Neural cell (in vitro differentiated cells): ENCODE results near the gene PALD1. TPM values are rescaled to one million over a fixed set of nuclear protein-coding genes. Genes with fewer than 3 reads are reported as not detected.

ENCODE experiments used
- H2AFZ ChIP-seq: fragments of 200-600, 300-800 bp; sonication (generic), shearing (Covaris generic); 2 replicates; pipeline ENCODE4 v1.6.0; 2014; ENCODE audit warnings: low read depth, mild to moderate bottlenecking, antibody characterized with exemption, low read length, moderate library complexity
- H3F3A ChIP-seq: fragments of 200-600 bp; shearing (Covaris generic); 2 replicates; pipeline ENCODE4 v1.6.1; 2016; ENCODE audit warnings: mild to moderate bottlenecking, moderate library complexity, mixed read lengths, antibody characterized with exemption, low read length; ENCODE audit not compliant: insufficient read depth, poor library complexity, severe bottlenecking
- H3K27ac ChIP-seq: fragments of 200-600, 300-800 bp; sonication (generic), shearing (Covaris generic); 2 replicates; pipeline ENCODE4 v1.5.1; 2014; ENCODE audit warnings: mild to moderate bottlenecking, low read length, moderate library complexity
- H3K27me3 ChIP-seq: fragments of 300-800, 200-600 bp; sonication (generic), shearing (Covaris generic); 2 replicates; pipeline ENCODE4 v1.6.0; 2014; ENCODE audit warnings: mild to moderate bottlenecking, low read depth, low read length, moderate library complexity; ENCODE audit not compliant: insufficient read depth
- H3K36me3 ChIP-seq: fragments of 300-800, 200-600 bp; sonication (generic), shearing (Covaris generic); 2 replicates; pipeline ENCODE4 v1.5.1; 2014; ENCODE audit warnings: mild to moderate bottlenecking, antibody characterized with exemption, low read length, moderate library complexity; ENCODE audit not compliant: insufficient read depth
- H3K4me2 ChIP-seq: fragments of 300-800, 200-600 bp; sonication (generic), shearing (Covaris generic); 2 replicates; pipeline ENCODE4 v1.6.0; 2014; ENCODE audit warnings: mild to moderate bottlenecking, low read length
- H3K4me3 ChIP-seq: fragments of 300-800, 200-600 bp; sonication (generic), shearing (Covaris generic); 2 replicates; pipeline ENCODE4 v1.5.1; 2014; ENCODE audit warnings: mild to moderate bottlenecking, low read length, moderate library complexity
- H3K79me2 ChIP-seq: fragments of 200-600 bp; shearing (Covaris generic); replicated peaks from 2 replicates; pipeline ENCODE4 v1.6.0; 2014; ENCODE audit warnings: mild to moderate bottlenecking, low read length, moderate library complexity; ENCODE audit not compliant: insufficient read depth
- H3K9ac ChIP-seq: fragments of 300-800, 200-600 bp; sonication (generic), shearing (Covaris generic); 2 replicates; pipeline ENCODE4 v1.6.1; 2016; ENCODE audit warnings: mild to moderate bottlenecking, low read length, mixed read lengths
- H3K9me2 ChIP-seq: fragments of 200-600 bp; shearing (Covaris generic); 2 replicates; pipeline ENCODE4 v1.6.1; 2016; ENCODE audit warnings: mild to moderate bottlenecking, low read length, mixed read lengths; ENCODE audit not compliant: insufficient read depth
- H3K9me3 ChIP-seq: fragments of 200-600, 300-800 bp; sonication (generic), shearing (Covaris generic); 2 replicates; pipeline ENCODE4 v1.6.1; 2016; ENCODE audit warnings: mild to moderate bottlenecking, mixed run types, low read length, moderate library complexity, mixed read lengths
- H4K20me1 ChIP-seq: fragments of 200-600 bp; shearing (Covaris generic); 2 replicates; pipeline ENCODE4 v1.6.1; 2016; ENCODE audit warnings: mild to moderate bottlenecking, mixed run types; ENCODE audit not compliant: insufficient read depth
- CTCF ChIP-seq: fragments of 450-650 bp; IDR thresholded peaks from 2 replicates; pipeline ENCODE4 v1.5.1; 2014; ENCODE audit warnings: antibody characterized with exemption, mild to moderate bottlenecking, moderate library complexity; ENCODE audit not compliant: poor library complexity, severe bottlenecking
- EP300 ChIP-seq: fragments of 450-650 bp; conservative IDR thresholded peaks from 2 replicates; pipeline ENCODE4 v1.6.1; 2014; ENCODE audit warnings: antibody characterized with exemption, mild to moderate bottlenecking, moderate library complexity; ENCODE audit not compliant: poor library complexity, severe bottlenecking
- EZH2 ChIP-seq: fragments of 200-600, 300-800 bp; shearing (Covaris generic), sonication (generic); IDR thresholded peaks from 2 replicates; pipeline ENCODE4 v1.6.1; 2014; ENCODE audit warnings: antibody characterized with exemption, low read length, borderline replicate concordance, mild to moderate bottlenecking; ENCODE audit not compliant: insufficient read depth, poor library complexity, severe bottlenecking
- MXI1 ChIP-seq: fragments of 450-650 bp; conservative IDR thresholded peaks from 2 replicates; pipeline ENCODE4 v1.6.1; 2014; ENCODE audit warnings: antibody characterized with exemption, mild to moderate bottlenecking; ENCODE audit not compliant: poor library complexity, severe bottlenecking
- POLR2AphosphoS5 ChIP-seq: IDR thresholded peaks from 2 replicates; pipeline ENCODE4 v1.6.1; 2012
- RAD21 ChIP-seq: fragments of 450-650 bp; conservative IDR thresholded peaks from 2 replicates; pipeline ENCODE4 v1.6.1; 2014; ENCODE audit warnings: antibody characterized with exemption, mild to moderate bottlenecking, moderate library complexity
- SMC3 ChIP-seq: fragments of 450-650 bp; conservative IDR thresholded peaks from 2 replicates; pipeline ENCODE4 v1.6.1; 2014; ENCODE audit warnings: antibody characterized with exemption, mild to moderate bottlenecking, moderate library complexity; ENCODE audit not compliant: poor library complexity
- TAF1 ChIP-seq: IDR thresholded peaks from 2 replicates; pipeline ENCODE4 v1.6.1; 2012; ENCODE audit warnings: low read depth
- polyA plus RNA-seq: library from polyadenylated mRNA; depleted of rRNA; stranded (reverse); fragments of >200 nt; gene quantifications from 2 replicates; pipeline ENCODE4 v1.2.3, GENCODE V29; 2014
- TF ChIP-seq, protein P1 (sequence below): IDR thresholded peaks from 2 replicates; pipeline ENCODE4 v1.6.1; 2012; ENCODE audit warnings: borderline replicate concordance

The PALD1 gene
- polyA plus RNA-seq, 1 donor from 2014 or later: 1.1 TPM

DNA sequence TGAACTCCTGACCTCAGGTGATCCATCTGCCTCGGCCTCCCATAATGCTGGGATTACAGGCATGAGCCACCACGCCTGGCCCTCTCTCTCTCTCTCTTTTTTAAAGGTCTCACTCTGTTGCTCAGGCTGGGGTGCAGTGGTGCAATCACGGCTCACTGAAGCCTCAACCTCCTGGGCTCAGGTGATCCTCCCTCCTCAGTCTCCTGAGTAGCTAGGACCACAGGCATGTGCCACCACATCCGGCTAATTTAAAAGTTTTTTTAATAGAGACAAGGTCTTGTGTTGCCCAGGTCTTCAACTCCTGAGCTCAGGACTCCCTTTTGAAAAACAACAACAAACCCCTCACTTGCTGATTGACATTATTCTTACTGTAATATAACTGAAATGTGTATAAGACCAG is 11.6 kb downstream of the PALD1 start:
- H3F3A ChIP-seq: no peaks in the 10 kb centered on the region
- H3K4me2 ChIP-seq: no peak overlapping the region
- TF ChIP-seq EP300 (no peak), RAD21 (no peak), EZH2 (no peak), POLR2AphosphoS5 (no peak), SMC3 (no peak), TAF1 (no peak), CTCF (no peak)
- TF ChIP-seq, protein P1, sequence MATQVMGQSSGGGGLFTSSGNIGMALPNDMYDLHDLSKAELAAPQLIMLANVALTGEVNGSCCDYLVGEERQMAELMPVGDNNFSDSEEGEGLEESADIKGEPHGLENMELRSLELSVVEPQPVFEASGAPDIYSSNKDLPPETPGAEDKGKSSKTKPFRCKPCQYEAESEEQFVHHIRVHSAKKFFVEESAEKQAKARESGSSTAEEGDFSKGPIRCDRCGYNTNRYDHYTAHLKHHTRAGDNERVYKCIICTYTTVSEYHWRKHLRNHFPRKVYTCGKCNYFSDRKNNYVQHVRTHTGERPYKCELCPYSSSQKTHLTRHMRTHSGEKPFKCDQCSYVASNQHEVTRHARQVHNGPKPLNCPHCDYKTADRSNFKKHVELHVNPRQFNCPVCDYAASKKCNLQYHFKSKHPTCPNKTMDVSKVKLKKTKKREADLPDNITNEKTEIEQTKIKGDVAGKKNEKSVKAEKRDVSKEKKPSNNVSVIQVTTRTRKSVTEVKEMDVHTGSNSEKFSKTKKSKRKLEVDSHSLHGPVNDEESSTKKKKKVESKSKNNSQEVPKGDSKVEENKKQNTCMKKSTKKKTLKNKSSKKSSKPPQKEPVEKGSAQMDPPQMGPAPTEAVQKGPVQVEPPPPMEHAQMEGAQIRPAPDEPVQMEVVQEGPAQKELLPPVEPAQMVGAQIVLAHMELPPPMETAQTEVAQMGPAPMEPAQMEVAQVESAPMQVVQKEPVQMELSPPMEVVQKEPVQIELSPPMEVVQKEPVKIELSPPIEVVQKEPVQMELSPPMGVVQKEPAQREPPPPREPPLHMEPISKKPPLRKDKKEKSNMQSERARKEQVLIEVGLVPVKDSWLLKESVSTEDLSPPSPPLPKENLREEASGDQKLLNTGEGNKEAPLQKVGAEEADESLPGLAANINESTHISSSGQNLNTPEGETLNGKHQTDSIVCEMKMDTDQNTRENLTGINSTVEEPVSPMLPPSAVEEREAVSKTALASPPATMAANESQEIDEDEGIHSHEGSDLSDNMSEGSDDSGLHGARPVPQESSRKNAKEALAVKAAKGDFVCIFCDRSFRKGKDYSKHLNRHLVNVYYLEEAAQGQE: no peak
- no peak overlapping the region for H3K4me3 ChIP-seq
- no peaks in the 10 kb centered on the region for H3K36me3 ChIP-seq
- H3K27me3 ChIP-seq: no peaks in the 10 kb centered on the region
- H3K9me3 ChIP-seq: no peaks in the 10 kb centered on the region
- H2AFZ ChIP-seq: no peak overlapping the region
- no peak overlapping the region for H3K9ac ChIP-seq
- no peaks in the 10 kb centered on the region for H4K20me1 ChIP-seq
- H3K27ac ChIP-seq: no peak overlapping the region
- no peaks in the 10 kb centered on the region for H3K9me2 ChIP-seq
- H3K79me2 ChIP-seq: no peaks in the 10 kb centered on the region

DNA sequence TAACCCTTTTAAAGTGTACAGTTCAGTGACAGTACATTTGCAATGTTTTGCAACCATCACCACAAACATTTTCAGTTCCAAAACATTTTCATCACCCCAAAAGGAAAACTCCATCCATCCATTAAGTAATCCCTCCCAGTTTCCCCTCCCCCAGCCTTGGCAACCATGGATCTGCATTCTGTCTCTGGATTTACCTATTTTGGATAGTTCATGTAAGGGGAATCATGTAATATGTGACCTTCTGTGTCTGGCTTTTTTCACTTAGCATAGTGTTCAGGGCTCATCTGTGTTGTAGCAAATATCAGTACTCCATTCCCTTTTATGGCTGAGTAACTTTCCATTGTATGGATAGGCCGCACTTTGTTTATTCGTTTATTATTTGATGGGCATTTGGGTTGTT is 13.0 kb downstream of the PALD1 start:
- no peaks in the 10 kb centered on the region for H3K9me2 ChIP-seq
- no peak overlapping the region for H3K27ac ChIP-seq
- H2AFZ ChIP-seq: no peak overlapping the region
- H3K36me3 ChIP-seq: no peaks in the 10 kb centered on the region
- no peaks in the 10 kb centered on the region for H3F3A ChIP-seq
- H3K4me3 ChIP-seq: no peak overlapping the region
- H3K4me2 ChIP-seq: no peak overlapping the region
- no peaks in the 10 kb centered on the region for H3K9me3 ChIP-seq
- no peak overlapping the region for H3K9ac ChIP-seq
- no peaks in the 10 kb centered on the region for H3K79me2 ChIP-seq
- TF ChIP-seq POLR2AphosphoS5 (no peak), EZH2 (no peak), CTCF (no peak), SMC3 (no peak), EP300 (no peak), TAF1 (no peak), RAD21 (no peak), MXI1 (no peak)
- TF ChIP-seq, protein P1: no peak
- no peaks in the 10 kb centered on the region for H3K27me3 ChIP-seq
- no peaks in the 10 kb centered on the region for H4K20me1 ChIP-seq
